Measurements from ENCODE around the gene C6orf163. TPM values are rescaled to one million over a fixed set of nuclear protein-coding genes. Genes with fewer than 3 reads are reported as not detected.
A peak's percentile ranks its signal among the peaks of the same experiment; 100 is the strongest.

The C6orf163 gene
- total RNA-seq, 1 experiment from 2014 or later = 2.1 TPM

GRCh38 chr6:87382861-87383260 lies 38.2 kb downstream of the C6orf163 start:
- BruUV-seq (replicated peaks) = no TSS peak
- intact Hi-C loops (cut with micrococcal nuclease; ENCODE audit: unreplicated experiment) = no loop called here
- no peak overlapping the region for H3K4me3 ChIP-seq (ENCODE audit: low read depth, low read length, poor library complexity, severe bottlenecking)
- H3K9me3 ChIP-seq (ENCODE audit: low read depth, low read length, poor library complexity, severe bottlenecking) = no peaks in the 10 kb centered on the region
- POLR2A ChIA-PET (ENCODE audit: low non-redundant PET) = no interaction called here
- H3K36me3 ChIP-seq (ENCODE audit: insufficient read depth, low read length, poor library complexity, severe bottlenecking) = no peaks in the 10 kb centered on the region
- TF ChIP-seq EZH2 (IDR thresholded peaks at IDR 0.05; ENCODE audit: borderline replicate concordance, low read depth, low read length, poor library complexity, severe bottlenecking) = no peak
- TF ChIP-seq CTCF (conservative IDR thresholded peaks at IDR 0.05; ENCODE audit: low read depth, low read length) = no peak
- no peak for DNase-seq (ENCODE audit: low spot score)
- H3K27me3 ChIP-seq (replicated peaks; ENCODE audit: insufficient read depth, low read depth, low read length, poor library complexity) = no peaks in the 10 kb centered on the region
- no peak overlapping the region for H3K27ac ChIP-seq (ENCODE audit: low read depth, low read length, poor library complexity, severe bottlenecking)
- H3K4me1 ChIP-seq (ENCODE audit: insufficient read depth, low read length, poor library complexity, severe bottlenecking) = no peaks in the 10 kb centered on the region
- CTCF ChIA-PET = no interaction called here

- Histone ChIP-seq H3K27ac (ENCODE audit: low read depth, low read length, poor library complexity, severe bottlenecking) (no peak overlapping the region), H3K36me3 (ENCODE audit: insufficient read depth, low read length, poor library complexity, severe bottlenecking) (no peaks in the 10 kb centered on the region), H3K27me3 (replicated peaks; ENCODE audit: insufficient read depth, low read depth, low read length, poor library complexity) (no peaks in the 10 kb centered on the region), H3K9me3 (ENCODE audit: low read depth, low read length, poor library complexity, severe bottlenecking) (no peaks in the 10 kb centered on the region), H3K4me1 (ENCODE audit: insufficient read depth, low read length, poor library complexity, severe bottlenecking) (no peaks in the 10 kb centered on the region), H3K4me3 (ENCODE audit: low read depth, low read length, poor library complexity, severe bottlenecking) (no peak overlapping the region)
- DNase-seq (ENCODE audit: low spot score) = no peak
- BruUV-seq (replicated peaks) = no TSS peak
- CTCF ChIA-PET = no interaction called here
- intact Hi-C loops (cut with micrococcal nuclease; ENCODE audit: unreplicated experiment) = no loop called here
- POLR2A ChIA-PET (ENCODE audit: low non-redundant PET) = no interaction called here
- no peak for TF ChIP-seq CTCF (conservative IDR thresholded peaks at IDR 0.05; ENCODE audit: low read depth, low read length)
- no peak for TF ChIP-seq EZH2 (IDR thresholded peaks at IDR 0.05; ENCODE audit: borderline replicate concordance, low read depth, low read length, poor library complexity, severe bottlenecking)
Measured at GRCh38 chr6:87384038-87384437, 39.4 kb downstream of the C6orf163 start.

- intact Hi-C loops (cut with micrococcal nuclease; ENCODE audit: unreplicated experiment) = no loop called here
- no peak for TF ChIP-seq EZH2 (IDR thresholded peaks at IDR 0.05; ENCODE audit: borderline replicate concordance, low read depth, low read length, poor library complexity, severe bottlenecking)
- Histone ChIP-seq H3K27me3 (replicated peaks; ENCODE audit: insufficient read depth, low read depth, low read length, poor library complexity) (no peaks in the 10 kb centered on the region), H3K27ac (ENCODE audit: low read depth, low read length, poor library complexity, severe bottlenecking) (no peak overlapping the region), H3K4me3 (ENCODE audit: low read depth, low read length, poor library complexity, severe bottlenecking) (no peak overlapping the region), H3K4me1 (ENCODE audit: insufficient read depth, low read length, poor library complexity, severe bottlenecking) (no peaks in the 10 kb centered on the region), H3K9me3 (ENCODE audit: low read depth, low read length, poor library complexity, severe bottlenecking) (no peaks in the 10 kb centered on the region), H3K36me3 (ENCODE audit: insufficient read depth, low read length, poor library complexity, severe bottlenecking) (no peaks in the 10 kb centered on the region)
- no peak for DNase-seq (ENCODE audit: low spot score)
- ChIA-PET CTCF (no interaction called here), POLR2A (ENCODE audit: low non-redundant PET) (interaction anchor here (0.5 kb wide), 1 partner anchor 10 kb away, joined by 10 read pairs; no protein-coding TSS in a partner anchor)
- BruUV-seq (replicated peaks) = no TSS peak
Measured at GRCh38 chr6:87384449-87384848, 39.8 kb downstream of the C6orf163 start.

GRCh38 chr6:87391334-87391733 lies 46.7 kb downstream of the C6orf163 start:
- no TSS peak for BruUV-seq (replicated peaks)
- Histone ChIP-seq H3K27me3 (replicated peaks; ENCODE audit: insufficient read depth, low read depth, low read length, poor library complexity) (no peaks in the 10 kb centered on the region), H3K4me1 (ENCODE audit: insufficient read depth, low read length, poor library complexity, severe bottlenecking) (no peaks in the 10 kb centered on the region), H3K9me3 (ENCODE audit: low read depth, low read length, poor library complexity, severe bottlenecking) (no peaks in the 10 kb centered on the region), H3K36me3 (ENCODE audit: insufficient read depth, low read length, poor library complexity, severe bottlenecking) (no peaks in the 10 kb centered on the region), H3K4me3 (ENCODE audit: low read depth, low read length, poor library complexity, severe bottlenecking) (no peak overlapping the region), H3K27ac (ENCODE audit: low read depth, low read length, poor library complexity, severe bottlenecking) (no peak overlapping the region)
- peak; percentile 44 for DNase-seq (ENCODE audit: low spot score)
- ChIA-PET CTCF (no interaction called here), POLR2A (ENCODE audit: low non-redundant PET) (no interaction called here)
- no peak for TF ChIP-seq EZH2 (IDR thresholded peaks at IDR 0.05; ENCODE audit: borderline replicate concordance, low read depth, low read length, poor library complexity, severe bottlenecking)
- peak; percentile 47 for TF ChIP-seq CTCF (conservative IDR thresholded peaks at IDR 0.05; ENCODE audit: low read depth, low read length)
- intact Hi-C loops (cut with micrococcal nuclease; ENCODE audit: unreplicated experiment) = loop anchor here (5.0 to 10.0 kb wide), 5 partner anchors 254 to 1473 kb away; no protein-coding TSS in a partner anchor
